CD14-positive monocyte (primary cell): Measurements from ENCODE around the gene SRI. TPM values are rescaled to one million over a fixed set of nuclear protein-coding genes. Genes with fewer than 3 reads are reported as not detected.
"Not testable (repeated sequence)": the region's sequence is repeated elsewhere in the genome, so short reads cannot be mapped to it uniquely, and the experiment has no call there.

Experiments used
- DNase-seq, 3 donors: peaks; one replicate each; pipeline ENCODE4 v3.0.0-alpha.2; 2011 to 2022
- H2AFZ ChIP-seq: 2 replicates; pipeline ENCODE4 v1.6.0; 2012; ENCODE audit warnings: mild to moderate bottlenecking, low read depth, low read length, inconsistent platforms; ENCODE audit not compliant: insufficient read depth, poor library complexity, severe bottlenecking
- H3K27ac ChIP-seq, 2 donors: 1 replicate in 1 of 2; 2 replicates in 1 of 2; pipeline ENCODE4 v1.5.1; 2012 to 2013; ENCODE audit warnings: low read length in 2 of 2, control low read depth in 1 of 2, inconsistent platforms in 1 of 2, low read depth in 1 of 2, mild to moderate bottlenecking in 1 of 2
- H3K27me3 ChIP-seq, 2 donors: one replicate each; pipeline versions ENCODE4 v1.6.0 to v1.6.1; 2011 to 2013; ENCODE audit warnings: low read length in 2 of 2; ENCODE audit not compliant: control insufficient read depth in 2 of 2, insufficient read depth in 2 of 2
- H3K36me3 ChIP-seq, 2 donors: replicated peaks in 1 of 2; 1 replicate in 1 of 2; 2 replicates in 1 of 2; pipeline versions ENCODE4 v1.5.1 to v1.6.1; 2012 to 2013; ENCODE audit warnings: low read length in 2 of 2, control low read depth in 1 of 2, inconsistent platforms in 1 of 2, mild to moderate bottlenecking in 1 of 2; ENCODE audit not compliant: insufficient read depth in 2 of 2, control insufficient read depth in 1 of 2
- H3K4me1 ChIP-seq, 2 donors: 1 replicate in 1 of 2; 2 replicates in 1 of 2; pipeline versions ENCODE4 v1.5.1 to v1.6.1; 2012 to 2013; ENCODE audit warnings: low read length in 2 of 2, control low read depth in 1 of 2, inconsistent platforms in 1 of 2, mild to moderate bottlenecking in 1 of 2, moderate library complexity in 1 of 2; ENCODE audit not compliant: insufficient read depth in 2 of 2, control insufficient read depth in 1 of 2
- H3K4me2 ChIP-seq: replicated peaks from 2 replicates; pipeline ENCODE3; 2012; ENCODE audit warnings: low read length, moderate library complexity, mild to moderate bottlenecking; ENCODE audit not compliant: poor library complexity, severe bottlenecking; ENCODE audit errors: extremely low read depth
- H3K4me3 ChIP-seq, 3 experiments: fragments of 200-600 bp in 1 of 3; sonication (generic) in 1 of 3; replicated peaks in 1 of 3; 1 replicate in 2 of 3; 2 replicates in 1 of 3; pipeline ENCODE4 v1.5.1; 2011 to 2013; ENCODE audit warnings: low read length in 3 of 3, mild to moderate bottlenecking in 3 of 3, control low read depth in 2 of 3, low read depth in 2 of 3, inconsistent platforms in 1 of 3, moderate library complexity in 1 of 3
- H3K79me2 ChIP-seq: 2 replicates; pipeline ENCODE4 v1.6.0; 2012; ENCODE audit warnings: mild to moderate bottlenecking, control low read depth, inconsistent platforms, low read length, moderate library complexity; ENCODE audit not compliant: insufficient read depth
- H3K9ac ChIP-seq: 2 replicates; pipeline ENCODE4 v1.6.0; 2017; ENCODE audit warnings: low read length, mild to moderate bottlenecking; ENCODE audit not compliant: insufficient read depth, poor library complexity, severe bottlenecking
- H3K9me3 ChIP-seq, 2 donors: replicated peaks in 1 of 2; 1 replicate in 1 of 2; 2 replicates in 1 of 2; pipeline versions ENCODE4 v1.5.1 to v1.6.1; 2012 to 2013; ENCODE audit warnings: low read length in 2 of 2, control low read depth in 1 of 2; ENCODE audit not compliant: control insufficient read depth in 1 of 2, insufficient read depth in 1 of 2
- H4K20me1 ChIP-seq: 2 replicates; pipeline ENCODE4 v1.6.0; 2012; ENCODE audit warnings: mild to moderate bottlenecking, low read length, control low read depth, moderate library complexity; ENCODE audit not compliant: insufficient read depth
- H3K27ac Mint-ChIP-seq, 7 donors: one replicate each; pipeline ENCODE4 v1.8.0; 2020; ENCODE audit warnings: mild to moderate bottlenecking in 7 of 7, mixed read lengths in 7 of 7, moderate library complexity in 6 of 7, inconsistent platforms in 2 of 7
- H3K27me3 Mint-ChIP-seq, 3 donors: one replicate each; pipeline ENCODE4 v1.8.0; 2021 to 2022; ENCODE audit warnings: low read depth in 3 of 3, mild to moderate bottlenecking in 3 of 3, mixed read lengths in 3 of 3, moderate library complexity in 3 of 3, inconsistent platforms in 1 of 3
- H3K36me3 Mint-ChIP-seq, 2 donors: one replicate each; pipeline ENCODE4 v1.8.0; 2020; ENCODE audit warnings: mixed read lengths in 2 of 2, inconsistent platforms in 1 of 2, mild to moderate bottlenecking in 1 of 2
- H3K4me1 Mint-ChIP-seq: one replicate; pipeline ENCODE4 v1.8.0; 2020; ENCODE audit warnings: mild to moderate bottlenecking, mixed read lengths
- H3K4me3 Mint-ChIP-seq, 2 donors: one replicate each; pipeline ENCODE4 v1.8.0; 2020; ENCODE audit warnings: mild to moderate bottlenecking in 2 of 2, mixed read lengths in 2 of 2, moderate library complexity in 1 of 2
- H3K9me3 Mint-ChIP-seq, 7 donors: one replicate each; pipeline ENCODE4 v1.8.0; 2020 to 2022; ENCODE audit warnings: mixed read lengths in 7 of 7, mild to moderate bottlenecking in 6 of 7, moderate library complexity in 6 of 7, inconsistent platforms in 2 of 7
- WGBS: methylation state at CpG from one replicate; pipeline ENCODE4 v1.1.5; 2013; ENCODE audit warnings: missing lambda C conversion rate; ENCODE audit not compliant: insufficient coverage; 5-methylcytosine and 5-hydroxymethylcytosine counted together
- intact Hi-C, 2 donors: fragments of 100-400 bp; cut with micrococcal nuclease; formaldehyde crosslinking; loops; one replicate each; pipeline versions ENCODE4 v1.15.0 to v1.15.1; 2023
- polyA plus RNA-seq, 3 donors: library from polyadenylated mRNA; depleted of rRNA in 1 of 3; unstranded in 2 of 3; stranded (reverse) in 1 of 3; fragments of 300-500 nt in 2 of 3; fragments of >200 nt in 1 of 3; fragmentation: Illumina TruSeq in 2 of 3; gene quantifications; 1 replicate in 2 of 3; 2 replicates in 1 of 3; pipeline ENCODE4 v1.2.3, GENCODE V29; 2012 to 2021
- TF ChIP-seq, protein P1 (sequence below): fragments of 200-600 bp; IDR thresholded peaks from one replicate; pipeline ENCODE4 v1.8.0; 2022; ENCODE audit warnings: antibody characterized with exemption, mild to moderate bottlenecking

SRI gene
- polyA plus RNA-seq, 3 donors = 53.0 to 238 (median 216) TPM

GRCh38 chr7:88167223-88167622, 52.6 kb downstream of the SRI start:
- intact Hi-C loops = no loop called here
- Histone ChIP-seq H3K4me3 (no peak overlapping the region), H3K9me3 (no peaks in the 10 kb centered on the region), H3K36me3 (no peaks in the 10 kb centered on the region), H3K4me1 (peaks cover 0 to 2% of the 10 kb centered on the region in 2 donors), H3K4me2 (no peak overlapping the region), H3K9ac (no peak overlapping the region), H3K27me3 (no peaks in the 10 kb centered on the region), H3K27ac (no peak overlapping the region), H3K79me2 (no peaks in the 10 kb centered on the region), H4K20me1 (no peaks in the 10 kb centered on the region), H2AFZ (no peak overlapping the region)
- Mint-ChIP-seq H3K9me3 (no peaks in the 10 kb centered on the region), H3K36me3 (no peaks in the 10 kb centered on the region), H3K27me3 (no peaks in the 10 kb centered on the region), H3K4me3 (no peak overlapping the region), H3K27ac (peak overlapping the region in 1 of 7 donors; percentile 37), H3K4me1 (peaks cover 5% of the 10 kb centered on the region)
- TF ChIP-seq, protein P1, sequence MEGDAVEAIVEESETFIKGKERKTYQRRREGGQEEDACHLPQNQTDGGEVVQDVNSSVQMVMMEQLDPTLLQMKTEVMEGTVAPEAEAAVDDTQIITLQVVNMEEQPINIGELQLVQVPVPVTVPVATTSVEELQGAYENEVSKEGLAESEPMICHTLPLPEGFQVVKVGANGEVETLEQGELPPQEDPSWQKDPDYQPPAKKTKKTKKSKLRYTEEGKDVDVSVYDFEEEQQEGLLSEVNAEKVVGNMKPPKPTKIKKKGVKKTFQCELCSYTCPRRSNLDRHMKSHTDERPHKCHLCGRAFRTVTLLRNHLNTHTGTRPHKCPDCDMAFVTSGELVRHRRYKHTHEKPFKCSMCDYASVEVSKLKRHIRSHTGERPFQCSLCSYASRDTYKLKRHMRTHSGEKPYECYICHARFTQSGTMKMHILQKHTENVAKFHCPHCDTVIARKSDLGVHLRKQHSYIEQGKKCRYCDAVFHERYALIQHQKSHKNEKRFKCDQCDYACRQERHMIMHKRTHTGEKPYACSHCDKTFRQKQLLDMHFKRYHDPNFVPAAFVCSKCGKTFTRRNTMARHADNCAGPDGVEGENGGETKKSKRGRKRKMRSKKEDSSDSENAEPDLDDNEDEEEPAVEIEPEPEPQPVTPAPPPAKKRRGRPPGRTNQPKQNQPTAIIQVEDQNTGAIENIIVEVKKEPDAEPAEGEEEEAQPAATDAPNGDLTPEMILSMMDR = no peak
- DNase-seq = no peak
- WGBS = 96% methylated on average over 2 of the region's 2 CpGs

- Mint-ChIP-seq H3K9me3 (peaks cover 0 to 4% (median 1%) of the 10 kb centered on the region in 7 donors), H3K27ac (no peak overlapping the region), H3K4me3 (no peak overlapping the region), H3K36me3 (no peaks in the 10 kb centered on the region), H3K4me1 (peaks cover 5% of the 10 kb centered on the region), H3K27me3 (no peaks in the 10 kb centered on the region)
- Histone ChIP-seq H3K27me3 (no peaks in the 10 kb centered on the region), H3K9ac (no peak overlapping the region), H3K4me1 (peaks cover 0 to 2% of the 10 kb centered on the region in 2 donors), H3K79me2 (no peaks in the 10 kb centered on the region), H4K20me1 (no peaks in the 10 kb centered on the region), H3K36me3 (no peaks in the 10 kb centered on the region), H3K27ac (no peak overlapping the region), H3K4me3 (no peak overlapping the region), H3K9me3 (no peaks in the 10 kb centered on the region), H2AFZ (no peak overlapping the region), H3K4me2 (no peak overlapping the region)
- TF ChIP-seq, protein P1 = no peak
- DNase-seq = peak; percentile 23 to 63 (median 51)
- intact Hi-C loops = no loop called here
These were observed 54.1 kb downstream of the SRI start for GRCh38 chr7:88165697-88166096.

DNA sequence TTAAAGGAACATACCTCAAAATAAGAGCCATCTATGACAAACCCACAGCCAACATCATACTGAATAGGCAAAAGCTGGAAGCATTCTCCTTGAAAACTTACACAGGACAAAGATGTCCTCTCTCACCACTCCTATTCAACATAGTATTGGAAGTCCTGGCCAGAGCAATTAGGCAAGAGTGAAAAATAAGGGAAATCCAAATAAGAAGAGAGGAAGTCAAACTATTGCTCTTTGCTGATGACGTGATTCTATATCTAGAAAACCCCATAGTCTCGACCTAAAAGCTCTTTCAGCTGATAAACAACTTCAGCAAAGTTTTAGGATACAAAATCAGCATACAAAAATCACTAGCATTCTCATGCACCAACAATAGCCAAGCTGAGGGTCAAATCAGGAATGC, 60.1 kb downstream of the SRI start:
- not testable (repeated sequence) for H3K9ac ChIP-seq

More for the DNA sequence above, 60.1 kb downstream of the SRI start:
- H3K4me2 ChIP-seq, H3K36me3 ChIP-seq, H3K79me2 ChIP-seq, H3K27me3 ChIP-seq, H3K4me3 Mint-ChIP-seq, H2AFZ ChIP-seq, H3K27me3 Mint-ChIP-seq, H3K27ac ChIP-seq, H3K36me3 Mint-ChIP-seq, H3K4me1 Mint-ChIP-seq, H3K9me3 ChIP-seq, DNase-seq, intact Hi-C loops, H4K20me1 ChIP-seq, H3K27ac Mint-ChIP-seq, H3K4me3 ChIP-seq, H3K4me1 ChIP-seq: not testable (repeated sequence)
- H3K9me3 Mint-ChIP-seq = peaks cover 6 to 16% (median 11%) of the 10 kb centered on the region in 7 donors
- WGBS = no CpG with 5 or more reads among the region's 2 CpGs
